Measurements from ENCODE around the gene ALOX15B.

GRCh38 chr17:8018436-8018835, 20.4 kb upstream of the ALOX15B start:
- TF ChIP-seq CTCF (IDR thresholded peaks at IDR 0.05; ENCODE audit: insufficient read depth, low read length, poor library complexity, severe bottlenecking) (no peak), EZH2phosphoT487 (conservative IDR thresholded peaks at IDR 0.05; ENCODE audit: low read length) (no peak)
